ENCODE results near the gene KRTAP4-4. TPM values are rescaled to one million over a fixed set of nuclear protein-coding genes. Genes with fewer than 3 reads are reported as not detected.
"Not testable (repeated sequence)": the region's sequence is repeated elsewhere in the genome, so short reads cannot be mapped to it uniquely, and the experiment has no call there.

Gene KRTAP4-4
- total RNA-seq: not detected
- polyA plus RNA-seq: not detected

GRCh38 chr17:41160648-41161047 lies at the start of gene KRTAP4-4:
Gene KRTAP4-4 (minus strand): TSS chr17:41160748. CDS start chr17:41160691, 57 bp downstream.
- no peak within 1 kb of the TSS for H3K27ac ChIP-seq (ENCODE audit: low read depth, low read length)
- no peaks in the 10 kb centered on the region for H3K9me3 ChIP-seq (ENCODE audit: low read length)
- H3K36me3 ChIP-seq (ENCODE audit: insufficient read depth, low read length): no peaks in the 10 kb centered on the region
- H3K4me1 ChIP-seq (ENCODE audit: insufficient read depth, low read length): no peaks in the 10 kb centered on the region
- ChIA-PET CTCF (interaction anchor here (1.0 kb wide), 1 partner anchor 140 kb away, joined by 3 read pairs; no protein-coding TSS in a partner anchor), POLR2A (no interaction called here)
- H3K36me3 Mint-ChIP-seq: peaks cover 0 to 4% (median 0%) of the 10 kb centered on the region in 3 donors
- H3K4me3 Mint-ChIP-seq: no peak within 1 kb of the TSS
- H3K9me3 Mint-ChIP-seq: no peaks in the 10 kb centered on the region
- peaks cover 5% of the 10 kb centered on the region for H3K27me3 ChIP-seq (ENCODE audit: insufficient read depth, low read length, poor library complexity, severe bottlenecking)
- H3K27me3 Mint-ChIP-seq: peaks cover 16 to 49% of the 10 kb centered on the region in 2 donors
- no peak within 1 kb of the TSS for H3K27ac Mint-ChIP-seq
- no peaks in the 10 kb centered on the region for H3K4me1 Mint-ChIP-seq
- DNase-seq: no peak
- no peak within 1 kb of the TSS for H3K4me3 ChIP-seq (ENCODE audit: low read length)

- Histone ChIP-seq H3K27ac (ENCODE audit: low read depth, low read length) (no peak overlapping the region), H3K4me1 (ENCODE audit: insufficient read depth, low read length) (no peaks in the 10 kb centered on the region), H3K9me3 (ENCODE audit: low read length) (no peaks in the 10 kb centered on the region), H3K4me3 (ENCODE audit: low read length) (no peak overlapping the region), H3K27me3 (ENCODE audit: insufficient read depth, low read length, poor library complexity, severe bottlenecking) (no peaks in the 10 kb centered on the region), H3K36me3 (ENCODE audit: insufficient read depth, low read length) (no peaks in the 10 kb centered on the region)
- peaks cover 0 to 6% (median 0%) of the 10 kb centered on the region in 3 donors for H3K36me3 Mint-ChIP-seq
- no peak overlapping the region for H3K4me3 Mint-ChIP-seq
- H3K9me3 Mint-ChIP-seq: peaks cover 0 to 8% (median 4%) of the 10 kb centered on the region in 5 donors
- ChIA-PET CTCF (no interaction called here), POLR2A (no interaction called here)
- peaks cover 4 to 5% of the 10 kb centered on the region in 2 donors for H3K27me3 Mint-ChIP-seq
- no peaks in the 10 kb centered on the region for H3K4me1 Mint-ChIP-seq
- no peak overlapping the region for H3K27ac Mint-ChIP-seq
- no peak for DNase-seq
These were observed 39.0 kb upstream of the KRTAP4-4 start for GRCh38 chr17:41199421-41200078.

- no peak for DNase-seq
- peaks cover 16 to 25% of the 10 kb centered on the region in 2 donors for H3K27me3 Mint-ChIP-seq
- Histone ChIP-seq H3K27ac (ENCODE audit: low read depth, low read length) (no peak overlapping the region), H3K4me3 (ENCODE audit: low read length) (no peak overlapping the region), H3K27me3 (ENCODE audit: insufficient read depth, low read length, poor library complexity, severe bottlenecking) (no peaks in the 10 kb centered on the region), H3K36me3 (ENCODE audit: insufficient read depth, low read length) (no peaks in the 10 kb centered on the region), H3K4me1 (ENCODE audit: insufficient read depth, low read length) (no peaks in the 10 kb centered on the region), H3K9me3 (ENCODE audit: low read length) (no peaks in the 10 kb centered on the region)
- POLR2A ChIA-PET: no interaction called here
- CTCF ChIA-PET: no interaction called here
- H3K36me3 Mint-ChIP-seq: peaks cover 0 to 18% (median 0%) of the 10 kb centered on the region in 3 donors
- peaks cover 2 to 13% (median 4%) of the 10 kb centered on the region in 5 donors for H3K9me3 Mint-ChIP-seq
- no peak overlapping the region for H3K27ac Mint-ChIP-seq
- H3K4me3 Mint-ChIP-seq: no peak overlapping the region
- no peaks in the 10 kb centered on the region for H3K4me1 Mint-ChIP-seq
These were observed 35.5 kb upstream of the KRTAP4-4 start for GRCh38 chr17:41196068-41196467.

- CTCF ChIA-PET: no interaction called here
These were observed 29.8 kb upstream of the KRTAP4-4 start for GRCh38 chr17:41190328-41190727.

GRCh38 chr17:41189837-41190318 lies 29.3 kb upstream of the KRTAP4-4 start, which contains the start of gene KRTAP9-1:
Gene KRTAP9-1 (plus strand): TSS chr17:41189887. CDS start chr17:41189887, 0 bp downstream.
- H3K27ac ChIP-seq (ENCODE audit: low read depth, low read length); POLR2A ChIA-PET; H3K4me3 Mint-ChIP-seq; CTCF ChIA-PET; DNase-seq; H3K4me1 Mint-ChIP-seq; H3K9me3 Mint-ChIP-seq; H3K4me3 ChIP-seq (ENCODE audit: low read length); H3K27me3 ChIP-seq (ENCODE audit: insufficient read depth, low read length, poor library complexity, severe bottlenecking); H3K36me3 ChIP-seq (ENCODE audit: insufficient read depth, low read length); H3K9me3 ChIP-seq (ENCODE audit: low read length); H3K4me1 ChIP-seq (ENCODE audit: insufficient read depth, low read length); H3K27ac Mint-ChIP-seq: not testable (repeated sequence)
- Mint-ChIP-seq H3K27me3 (peaks cover 23 to 56% of the 10 kb centered on the region in 2 donors), H3K36me3 (peaks cover 0 to 12% (median 0%) of the 10 kb centered on the region in 3 donors)

More at GRCh38 chr17:41190328-41190727, 29.8 kb upstream of the KRTAP4-4 start:
- no peak overlapping the region for H3K27ac ChIP-seq (ENCODE audit: low read depth, low read length)
- no peaks in the 10 kb centered on the region for H3K4me1 ChIP-seq (ENCODE audit: insufficient read depth, low read length)
- Mint-ChIP-seq H3K36me3 (peaks cover 0 to 12% (median 0%) of the 10 kb centered on the region in 3 donors), H3K4me3 (no peak overlapping the region), H3K9me3 (peaks cover 0 to 6% (median 0%) of the 10 kb centered on the region in 5 donors), H3K27ac (no peak overlapping the region), H3K27me3 (peaks cover 23 to 56% of the 10 kb centered on the region in 2 donors), H3K4me1 (no peaks in the 10 kb centered on the region)
- POLR2A ChIA-PET: no interaction called here
- no peak overlapping the region for H3K4me3 ChIP-seq (ENCODE audit: low read length)
- H3K27me3 ChIP-seq (ENCODE audit: insufficient read depth, low read length, poor library complexity, severe bottlenecking): no peaks in the 10 kb centered on the region
- H3K9me3 ChIP-seq (ENCODE audit: low read length): no peaks in the 10 kb centered on the region
- no peak for DNase-seq
- no peaks in the 10 kb centered on the region for H3K36me3 ChIP-seq (ENCODE audit: insufficient read depth, low read length)

GRCh38 chr17:41186872-41187271 lies 26.3 kb upstream of the KRTAP4-4 start:
- Mint-ChIP-seq H3K27ac (no peak overlapping the region), H3K4me3 (no peak overlapping the region), H3K27me3 (peaks cover 23 to 62% of the 10 kb centered on the region in 2 donors), H3K36me3 (no peaks in the 10 kb centered on the region), H3K4me1 (no peaks in the 10 kb centered on the region), H3K9me3 (no peaks in the 10 kb centered on the region)
- H3K4me1 ChIP-seq (ENCODE audit: insufficient read depth, low read length): no peaks in the 10 kb centered on the region
- H3K9me3 ChIP-seq (ENCODE audit: low read length): no peaks in the 10 kb centered on the region
- ChIA-PET POLR2A (no interaction called here), CTCF (no interaction called here)
- no peak overlapping the region for H3K4me3 ChIP-seq (ENCODE audit: low read length)
- DNase-seq: no peak
- no peaks in the 10 kb centered on the region for H3K36me3 ChIP-seq (ENCODE audit: insufficient read depth, low read length)
- no peaks in the 10 kb centered on the region for H3K27me3 ChIP-seq (ENCODE audit: insufficient read depth, low read length, poor library complexity, severe bottlenecking)
- no peak overlapping the region for H3K27ac ChIP-seq (ENCODE audit: low read depth, low read length)

- peaks cover 16 to 50% of the 10 kb centered on the region in 2 donors for H3K27me3 Mint-ChIP-seq
These were observed 24.5 kb upstream of the KRTAP4-4 start for GRCh38 chr17:41185001-41185400.

GRCh38 chr17:41184480-41184961 lies 24.0 kb upstream of the KRTAP4-4 start, which contains the start of gene KRTAP4-1:
Gene KRTAP4-1 (minus strand): TSS chr17:41184911. CDS start chr17:41184854, 57 bp downstream.
- no peaks in the 10 kb centered on the region for H3K27me3 ChIP-seq (ENCODE audit: insufficient read depth, low read length, poor library complexity, severe bottlenecking)
- Mint-ChIP-seq H3K9me3 (no peaks in the 10 kb centered on the region), H3K27ac (peak within 1 kb of the TSS in 1 of 8 donors; percentile 83), H3K4me1 (no peaks in the 10 kb centered on the region), H3K27me3 (peaks cover 16 to 48% of the 10 kb centered on the region in 2 donors), H3K36me3 (no peaks in the 10 kb centered on the region), H3K4me3 (no peak within 1 kb of the TSS)
- ChIA-PET CTCF (interaction anchor here (0.8 kb wide), 1 partner anchor 9 kb away, joined by 3 read pairs; no protein-coding TSS in a partner anchor), POLR2A (no interaction called here)
- no peak within 1 kb of the TSS for H3K27ac ChIP-seq (ENCODE audit: low read depth, low read length)
- H3K9me3 ChIP-seq (ENCODE audit: low read length): no peaks in the 10 kb centered on the region
- no peak for DNase-seq
- H3K4me3 ChIP-seq (ENCODE audit: low read length): no peak within 1 kb of the TSS
- no peaks in the 10 kb centered on the region for H3K36me3 ChIP-seq (ENCODE audit: insufficient read depth, low read length)
- no peaks in the 10 kb centered on the region for H3K4me1 ChIP-seq (ENCODE audit: insufficient read depth, low read length)

More at GRCh38 chr17:41185001-41185400, 24.5 kb upstream of the KRTAP4-4 start:
- no peak for DNase-seq
- Mint-ChIP-seq H3K4me1 (no peaks in the 10 kb centered on the region), H3K9me3 (no peaks in the 10 kb centered on the region), H3K27ac (no peak overlapping the region), H3K36me3 (no peaks in the 10 kb centered on the region), H3K4me3 (no peak overlapping the region)
- no peaks in the 10 kb centered on the region for H3K36me3 ChIP-seq (ENCODE audit: insufficient read depth, low read length)
- no peaks in the 10 kb centered on the region for H3K9me3 ChIP-seq (ENCODE audit: low read length)
- POLR2A ChIA-PET: no interaction called here
- H3K27ac ChIP-seq (ENCODE audit: low read depth, low read length): no peak overlapping the region
- no peaks in the 10 kb centered on the region for H3K4me1 ChIP-seq (ENCODE audit: insufficient read depth, low read length)
- no peak overlapping the region for H3K4me3 ChIP-seq (ENCODE audit: low read length)
- no peaks in the 10 kb centered on the region for H3K27me3 ChIP-seq (ENCODE audit: insufficient read depth, low read length, poor library complexity, severe bottlenecking)
- CTCF ChIA-PET: interaction anchor here (0.8 kb wide), 1 partner anchor 9 kb away, joined by 3 read pairs; no protein-coding TSS in a partner anchor
